Activated naive CD4-positive, alpha-beta T cell treated with anti-CD3 and anti-CD28 coated beads, Interleukin-2, amount 50 U/mL, for 72 hours (primary cell): ENCODE data around the gene CHST3. TPM values are rescaled to one million over a fixed set of nuclear protein-coding genes. Genes with fewer than 3 reads are reported as not detected.
"Not testable (repeated sequence)": the region's sequence is repeated elsewhere in the genome, so short reads cannot be mapped to it uniquely, and the experiment has no call there.

Experiments
- ATAC-seq, 2 donors: fragments of 150-1000 bp; cut with Tn5 transposase; 2 replicates each; pipeline ENCODE4 v1.10.0; 2021; ENCODE audit warnings: mild to moderate bottlenecking in 2 of 2, moderate library complexity in 2 of 2
- DNase-seq, 2 donors: peaks; one replicate each; pipeline ENCODE4 v3.0.0; 2021 to 2022; ENCODE audit warnings: low spot score in 2 of 2
- H3K27ac Mint-ChIP-seq, 2 donors: one replicate each; pipeline ENCODE4 v1.8.0; 2022; ENCODE audit warnings: mild to moderate bottlenecking in 2 of 2, mixed read lengths in 2 of 2
- H3K36me3 Mint-ChIP-seq, 2 donors: one replicate each; pipeline ENCODE4 v1.8.0; 2022; ENCODE audit warnings: mixed read lengths in 2 of 2
- H3K9me3 Mint-ChIP-seq, 2 donors: one replicate each; pipeline ENCODE4 v1.8.0; 2022; ENCODE audit warnings: mixed read lengths in 2 of 2
- total RNA-seq, 2 donors: library from RNA; stranded (reverse); gene quantifications; one replicate each; pipeline ENCODE4 v1.2.3, GENCODE V29; 2022

The CHST3 gene, protein sequence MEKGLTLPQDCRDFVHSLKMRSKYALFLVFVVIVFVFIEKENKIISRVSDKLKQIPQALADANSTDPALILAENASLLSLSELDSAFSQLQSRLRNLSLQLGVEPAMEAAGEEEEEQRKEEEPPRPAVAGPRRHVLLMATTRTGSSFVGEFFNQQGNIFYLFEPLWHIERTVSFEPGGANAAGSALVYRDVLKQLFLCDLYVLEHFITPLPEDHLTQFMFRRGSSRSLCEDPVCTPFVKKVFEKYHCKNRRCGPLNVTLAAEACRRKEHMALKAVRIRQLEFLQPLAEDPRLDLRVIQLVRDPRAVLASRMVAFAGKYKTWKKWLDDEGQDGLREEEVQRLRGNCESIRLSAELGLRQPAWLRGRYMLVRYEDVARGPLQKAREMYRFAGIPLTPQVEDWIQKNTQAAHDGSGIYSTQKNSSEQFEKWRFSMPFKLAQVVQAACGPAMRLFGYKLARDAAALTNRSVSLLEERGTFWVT
- total RNA-seq = under 1 TPM; 0.16 to 0.88 TPM

GRCh38 chr10:71964098-71964742 is at the start of gene CHST3:
Gene CHST3, plus strand, starts transcription at chr10:71964395. Its CDS starts 41,448 bp downstream, at chr10:72005843.
- H3K27ac Mint-ChIP-seq = peak within 1 kb of the TSS in 1 of 2 donors; percentile 13
- H3K9me3 Mint-ChIP-seq = no peaks in the 10 kb centered on the region
- peak; percentile 56 to 67 for ATAC-seq
- H3K36me3 Mint-ChIP-seq = no peaks in the 10 kb centered on the region
- DNase-seq = peak in 1 of 2 donors; percentile 37

GRCh38 chr10:71916827-71917226 is 47.4 kb upstream of the CHST3 start:
- ATAC-seq (no peak), DNase-seq (no peak)
- H3K9me3 Mint-ChIP-seq = no peaks in the 10 kb centered on the region
- peaks cover 0 to 5% of the 10 kb centered on the region in 2 donors for H3K36me3 Mint-ChIP-seq
- H3K27ac Mint-ChIP-seq = no peak overlapping the region

DNA sequence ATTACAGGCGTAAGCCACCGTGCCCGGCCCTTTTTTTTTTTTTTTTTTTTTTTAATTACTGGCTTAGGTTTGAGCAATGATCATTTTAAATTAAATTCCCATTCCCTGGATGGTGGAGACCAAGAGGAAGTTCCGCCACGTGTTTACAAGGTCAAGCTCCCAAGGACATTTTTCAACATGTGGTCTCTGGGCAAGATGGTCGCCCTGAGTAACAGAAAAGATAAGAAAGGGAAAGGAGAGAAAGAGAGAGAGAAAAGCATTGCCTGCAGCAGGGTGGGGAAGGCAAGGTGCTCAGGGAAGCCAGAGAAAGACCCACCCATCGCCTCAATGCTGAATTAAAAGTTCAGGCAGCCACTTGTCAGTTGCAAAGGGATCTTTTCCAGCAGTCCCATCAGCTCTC is 45.2 kb upstream of the CHST3 start:
- no peak for ATAC-seq
- Mint-ChIP-seq H3K27ac (no peak overlapping the region), H3K9me3 (no peaks in the 10 kb centered on the region), H3K36me3 (peaks cover 0 to 5% of the 10 kb centered on the region in 2 donors)
- DNase-seq = no peak

- H3K9me3 Mint-ChIP-seq, ATAC-seq, H3K36me3 Mint-ChIP-seq, H3K27ac Mint-ChIP-seq, DNase-seq: not testable (repeated sequence)
These were observed 44.1 kb upstream of the CHST3 start for GRCh38 chr10:71919956-71920539.

DNA sequence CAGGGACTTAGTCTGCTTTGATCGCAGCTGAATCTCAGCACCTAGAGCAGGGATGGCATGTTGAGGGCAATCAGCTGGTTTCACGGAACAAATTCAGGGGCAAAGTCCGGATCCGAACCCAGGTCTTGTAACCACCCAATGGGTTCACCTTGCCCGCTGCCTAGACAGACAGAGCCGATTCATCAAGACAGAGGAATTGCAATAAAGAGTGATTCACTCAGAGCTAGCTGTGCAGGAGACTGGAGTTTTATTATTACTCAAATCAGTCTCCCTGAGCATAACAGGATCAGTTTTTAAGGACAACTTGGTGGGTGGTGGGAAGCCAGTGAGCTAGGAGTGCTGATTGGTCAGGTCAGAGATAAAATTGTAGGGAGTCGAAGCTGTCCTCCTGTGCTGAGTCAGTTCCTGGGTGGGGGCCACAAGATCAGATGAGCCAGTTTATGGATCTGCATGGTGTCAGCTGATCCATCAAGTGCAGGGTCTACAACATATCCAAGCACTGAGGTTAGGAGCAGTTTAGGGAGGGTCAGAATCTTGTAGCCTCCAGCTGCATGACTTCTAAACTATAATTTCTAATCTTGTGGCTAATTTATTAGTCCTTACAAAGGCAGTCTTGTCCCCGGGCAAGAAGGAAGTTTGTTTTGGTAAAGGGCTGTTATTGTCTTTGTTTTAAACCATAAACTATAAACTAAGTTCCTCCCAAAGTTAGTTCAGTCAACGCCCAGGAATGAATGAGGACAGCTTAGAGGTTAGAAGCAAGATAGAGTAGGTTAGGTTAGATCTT is 43.5 kb upstream of the CHST3 start:
- no peak for DNase-seq
- no peak for ATAC-seq
- peaks cover 0 to 5% of the 10 kb centered on the region in 2 donors for H3K36me3 Mint-ChIP-seq

GRCh38 chr10:71921324-71922027 is 42.7 kb upstream of the CHST3 start:
- ATAC-seq (no peak), DNase-seq (no peak)
- Mint-ChIP-seq H3K36me3 (peaks cover 0 to 5% of the 10 kb centered on the region in 2 donors), H3K9me3 (no peaks in the 10 kb centered on the region), H3K27ac (peak overlapping the region; percentile 15 to 27)

More for the DNA sequence above, 43.5 kb upstream of the CHST3 start:
- Mint-ChIP-seq H3K27ac (no peak overlapping the region), H3K9me3 (no peaks in the 10 kb centered on the region)

DNA sequence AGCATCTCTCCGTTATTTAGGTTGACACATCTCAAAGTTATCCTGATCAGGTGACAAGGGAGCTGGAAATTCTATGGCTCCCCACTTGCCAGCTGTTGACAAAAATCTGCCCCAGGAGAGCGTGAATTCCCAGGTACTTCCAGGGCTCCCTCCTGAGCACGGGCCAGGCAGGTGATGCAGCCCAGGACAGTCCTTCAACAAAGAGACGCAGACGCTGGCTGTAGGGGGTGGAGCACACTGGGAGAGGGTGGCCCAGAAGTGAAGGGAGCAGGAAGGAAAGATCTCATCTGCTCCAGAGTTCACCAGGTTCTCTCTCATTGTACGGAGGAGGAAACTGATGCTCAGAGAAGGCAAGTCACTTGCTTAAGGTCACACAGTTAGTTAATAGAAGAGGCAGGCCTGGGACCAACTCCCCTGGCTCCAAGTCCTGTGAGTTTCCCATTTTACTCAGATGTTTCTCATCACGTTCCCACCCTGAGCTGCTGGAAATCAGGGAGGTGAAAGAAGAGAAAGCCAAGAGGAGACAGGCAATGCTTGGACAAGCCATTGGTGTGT is 41.0 kb upstream of the CHST3 start:
- no peak for ATAC-seq
- DNase-seq = no peak
- H3K36me3 Mint-ChIP-seq = no peaks in the 10 kb centered on the region

GRCh38 chr10:71924771-71925170 is 39.4 kb upstream of the CHST3 start:
- DNase-seq = no peak
- Mint-ChIP-seq H3K9me3 (no peaks in the 10 kb centered on the region), H3K27ac (no peak overlapping the region), H3K36me3 (no peaks in the 10 kb centered on the region)
- no peak for ATAC-seq

More for the DNA sequence above, 41.0 kb upstream of the CHST3 start:
- Mint-ChIP-seq H3K9me3 (no peaks in the 10 kb centered on the region), H3K27ac (no peak overlapping the region)

- Mint-ChIP-seq H3K9me3 (peaks cover 0 to 1% of the 10 kb centered on the region in 2 donors), H3K36me3 (peaks cover 0 to 3% of the 10 kb centered on the region in 2 donors), H3K27ac (no peak overlapping the region)
- ATAC-seq (no peak), DNase-seq (peak in 1 of 2 donors; percentile 43)
These were observed 37.0 kb upstream of the CHST3 start for GRCh38 chr10:71927159-71927558.

DNA sequence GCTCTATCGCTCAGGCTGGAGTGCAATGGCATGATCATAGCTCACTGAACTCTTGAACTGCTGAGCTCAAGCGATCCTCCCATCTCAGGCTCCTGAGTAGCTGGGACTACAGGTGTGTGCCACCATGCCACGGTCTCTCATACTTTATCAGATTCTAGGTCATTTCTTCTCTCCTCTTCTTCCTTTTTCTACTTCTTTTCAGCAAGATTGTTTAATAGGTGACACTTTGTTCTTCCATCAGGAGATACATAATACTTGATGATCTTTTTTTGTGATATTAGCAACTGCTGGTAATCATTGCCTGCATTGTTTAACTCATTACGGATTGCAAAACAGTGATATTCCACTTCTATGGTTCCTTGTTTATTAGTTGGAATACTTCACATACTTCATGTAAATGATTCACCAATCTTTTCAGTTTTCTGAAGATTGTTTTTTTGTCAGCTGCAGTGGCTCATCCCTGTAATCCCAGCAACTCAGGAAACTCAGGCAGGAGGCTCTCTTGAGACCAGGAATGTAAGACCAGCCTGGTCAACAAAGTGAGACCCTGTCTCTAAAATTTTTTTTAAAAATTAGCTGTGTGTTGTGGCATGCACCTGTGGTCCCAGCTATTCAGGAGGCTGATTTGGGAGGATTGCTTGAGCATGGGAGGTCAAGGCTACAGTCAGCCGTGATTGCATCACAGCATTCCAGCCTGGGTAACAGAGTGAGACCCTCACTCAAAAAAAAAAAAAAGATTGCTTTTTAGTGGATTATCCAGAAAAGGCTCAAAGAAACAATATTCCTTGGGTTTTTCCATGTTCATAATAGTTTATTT is 36.2 kb upstream of the CHST3 start:
- Mint-ChIP-seq H3K36me3 (peaks cover 0 to 7% of the 10 kb centered on the region in 2 donors), H3K9me3 (peaks cover 0 to 4% of the 10 kb centered on the region in 2 donors), H3K27ac (no peak overlapping the region)
- ATAC-seq (no peak), DNase-seq (peak in 1 of 2 donors; percentile 33)

- DNase-seq (peak in 1 of 2 donors; percentile 18), ATAC-seq (no peak)
These were observed 32.9 kb upstream of the CHST3 start for GRCh38 chr10:71931295-71931694.

GRCh38 chr10:71933651-71934050 is 30.5 kb upstream of the CHST3 start:
- peak overlapping the region; percentile 66 to 78 for H3K27ac Mint-ChIP-seq
- H3K36me3 Mint-ChIP-seq = peaks cover 0 to 25% of the 10 kb centered on the region in 2 donors
- ATAC-seq (peak; percentile 94 to 98), DNase-seq (peak; percentile 41 to 45)
- H3K9me3 Mint-ChIP-seq = peaks cover 6 to 15% of the 10 kb centered on the region in 2 donors

More at GRCh38 chr10:71931295-71931694, 32.9 kb upstream of the CHST3 start:
- peaks cover 0 to 12% of the 10 kb centered on the region in 2 donors for H3K36me3 Mint-ChIP-seq
- H3K9me3 Mint-ChIP-seq = peaks cover 0 to 9% of the 10 kb centered on the region in 2 donors
- peak overlapping the region in 1 of 2 donors; percentile 35 for H3K27ac Mint-ChIP-seq

DNA sequence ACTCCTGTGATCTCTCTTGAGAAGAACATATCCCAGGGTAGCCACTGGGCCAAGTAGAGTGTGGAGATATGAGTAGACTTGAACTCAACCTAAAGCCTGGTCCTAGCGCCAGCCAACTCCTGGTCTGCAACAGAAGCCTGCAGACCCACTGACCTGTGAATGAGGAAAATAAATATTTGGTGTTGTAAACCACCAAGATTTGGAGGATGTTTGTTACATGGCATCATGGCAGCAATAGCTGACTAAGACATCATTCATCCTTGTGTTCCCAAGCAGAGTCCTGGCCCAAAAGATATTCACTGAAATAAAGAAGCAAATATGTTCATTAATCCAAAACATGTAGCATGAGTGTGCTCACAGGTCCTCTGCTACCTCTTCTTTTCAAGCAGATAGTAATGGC is 26.0 kb upstream of the CHST3 start:
- peaks cover 8 to 20% of the 10 kb centered on the region in 2 donors for H3K36me3 Mint-ChIP-seq
- DNase-seq (no peak), ATAC-seq (no peak)
- no peak overlapping the region for H3K27ac Mint-ChIP-seq
- peaks cover 6 to 20% of the 10 kb centered on the region in 2 donors for H3K9me3 Mint-ChIP-seq

DNA sequence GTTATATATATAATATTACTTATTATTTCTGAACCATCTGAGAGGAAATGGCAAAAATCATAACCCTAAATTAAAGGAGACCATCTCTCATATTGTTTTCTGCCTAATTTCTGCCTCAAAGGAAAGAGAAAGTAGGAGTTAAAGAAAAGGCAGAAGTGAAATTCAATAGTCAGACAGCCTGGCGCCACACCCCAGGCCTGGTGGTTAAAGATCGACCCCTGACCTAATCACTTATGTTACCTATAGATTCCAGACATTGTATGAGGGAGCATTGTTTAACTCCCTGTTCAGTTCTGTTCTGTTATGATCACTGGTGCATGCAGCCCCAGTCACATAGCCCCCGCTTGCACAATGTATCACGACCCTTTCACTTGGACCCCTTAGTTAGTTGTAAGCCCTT is 24.9 kb upstream of the CHST3 start:
- DNase-seq = no peak
- peak in 1 of 2 donors; percentile 26 for ATAC-seq
- H3K27ac Mint-ChIP-seq = no peak overlapping the region
- peaks cover 9 to 20% of the 10 kb centered on the region in 2 donors for H3K36me3 Mint-ChIP-seq
- H3K9me3 Mint-ChIP-seq = peaks cover 6 to 16% of the 10 kb centered on the region in 2 donors
